K562 (cell line): ENCODE results near the gene PPARD. TPM values are rescaled to one million over a fixed set of nuclear protein-coding genes. Genes with fewer than 3 reads are reported as not detected.

ENCODE experiments used
- ARID4B ChIP-seq: sonication (generic); formaldehyde crosslinking; IDR thresholded peaks from 2 replicates; pipeline ENCODE4 v1.8.0; 2022; ENCODE audit warnings: mild to moderate bottlenecking, missing genetic modification reagents
- CBFA2T3 ChIP-seq: fragments of 450-650 bp; IDR thresholded peaks from 2 replicates; pipeline ENCODE4 v1.6.1; 2017
- GABPA ChIP-seq: fragments of 200-800 bp; sonication (Bioruptor generic); conservative IDR thresholded peaks from 2 replicates; pipeline ENCODE4 v1.6.1; 2016; ENCODE audit warnings: low read depth, missing genetic modification characterization, missing compliant biosample characterization
- HDAC1 ChIP-seq, 2 experiments: fragments of 450-650 bp; IDR thresholded peaks; 2 replicates each; pipeline ENCODE4 v1.6.1; 2016 to 2017; ENCODE audit warnings: inconsistent platforms in 1 of 2, mild to moderate bottlenecking in 1 of 2, moderate library complexity in 1 of 2
- HLTF ChIP-seq: fragments of 450-650 bp; IDR thresholded peaks from 2 replicates; pipeline ENCODE4 v1.6.1; 2016
- HMGXB4 ChIP-seq: sonication (generic); formaldehyde crosslinking; IDR thresholded peaks from 2 replicates; pipeline ENCODE4 v1.8.1; 2023; ENCODE audit warnings: mild to moderate bottlenecking, missing genetic modification reagents
- NELFE ChIP-seq: IDR thresholded peaks from 2 replicates; pipeline ENCODE4 v1.6.1; 2011; ENCODE audit warnings: mild to moderate bottlenecking; ENCODE audit not compliant: insufficient read depth, insufficient read length
- RERE ChIP-seq: sonication (generic); formaldehyde crosslinking; IDR thresholded peaks from 2 replicates; pipeline ENCODE4 v1.8.0; 2023; ENCODE audit warnings: missing genetic modification reagents, mild to moderate bottlenecking, borderline replicate concordance
- SRF ChIP-seq, 2 experiments: fragments of 250-450, 450-650 bp in 1 of 2; sonication (Bioruptor Pico) in 1 of 2; sonication (generic) in 1 of 2; formaldehyde crosslinking; IDR thresholded peaks; 2 replicates each; pipeline versions ENCODE4 v1.5.0 to v1.5.1; 2020 to 2022; ENCODE audit warnings: mild to moderate bottlenecking in 1 of 2, missing genetic modification reagents in 1 of 2
- STAT6 ChIP-seq: sonication (generic); formaldehyde crosslinking; IDR thresholded peaks from 2 replicates; pipeline ENCODE4 v1.8.1; 2023; ENCODE audit warnings: mild to moderate bottlenecking, missing genetic modification reagents
- TCF7L2 ChIP-seq: fragments of 150-350 bp; IDR thresholded peaks from 2 replicates; pipeline ENCODE4 v1.6.1; 2016; ENCODE audit warnings: low read depth, mild to moderate bottlenecking, low read length, moderate library complexity
- polyA plus RNA-seq, 8 experiments: library from polyadenylated mRNA; depleted of rRNA in 4 of 8; stranded (reverse) in 5 of 8; unstranded in 3 of 8; fragments of >200 nt; fragmentation: Nextera tagmentation in 2 of 8; fragmentation: Illumina TruSeq in 1 of 8; extraction: Ambion mirVana in 2 of 8; extraction: Trizol in 1 of 8; gene quantifications; 2 replicates each; pipeline versions ENCODE4 v1.2.1 to v1.2.3, GENCODE V29; 2011 to 2014; ENCODE audit warnings: inconsistent platforms in 1 of 8, missing spikeins in 1 of 8
- total RNA-seq, 7 experiments: library from RNA; depleted of rRNA in 6 of 7; stranded (reverse); fragments of >200 nt in 6 of 7; fragmentation: Illumina TruSeq in 2 of 7; extraction: Trizol in 2 of 7; gene quantifications; 2 replicates each; pipeline versions ENCODE4 v1.2.1 to v1.2.3, GENCODE V29; 2011 to 2021; ENCODE audit warnings: low replicate concordance in 1 of 7

Gene PPARD
- total and polyA plus RNA-seq, 9 of the 15 experiments (the other 6 are each of a cell fraction or from before 2014, with no cell fraction given), result 0.14 to 13.2 (median 3.8) TPM

GRCh38 chr6:35468181-35468979 is 126.0 kb downstream of the PPARD start, which contains the start of gene RPL10A (continued):
- TF ChIP-seq RERE (CRISPR knock-in tag), result no peak; the same call in 1 of the 2 replicates
- peak; percentile 80 to 96; a peak in 3 of 4 replicates for TF ChIP-seq HDAC1 (IDR thresholded peaks at IDR 0.05)
- peak; percentile 97 for TF ChIP-seq HMGXB4 (CRISPR knock-in tag)
- peak; percentile 82 for TF ChIP-seq ARID4B (CRISPR knock-in tag)
- TF ChIP-seq STAT6 (CRISPR knock-in tag), result peak; percentile 97; the same call in 1 of the 2 replicates
- peak; percentile 68; the same call in 1 of the 2 replicates for TF ChIP-seq HLTF
- TF ChIP-seq NELFE, result peak; percentile 76
- peak; percentile 80 for TF ChIP-seq GABPA (tag)
- peak; percentile 56; the same call in 1 of the 2 replicates for TF ChIP-seq TCF7L2
- 0 out of 2 replicates have a peak, but pooled peaks have one; percentile 13 for TF ChIP-seq CBFA2T3
- TF ChIP-seq SRF (CRISPR knock-in tag; IDR thresholded peaks at IDR 0.05), result peak in 1 of 2 experiments; percentile 73; a peak in 2 of 4 replicates
